ENCODE data around the gene SLC5A9.

GRCh38 chr1:48227165-48228013 is 4.9 kb downstream of the SLC5A9 start:
- TF ChIP-seq CTCF (IDR thresholded peaks at IDR 0.05) (no peak), ZFX (IDR thresholded peaks at IDR 0.05; ENCODE audit: borderline replicate concordance) (no peak)

Measured in 22Rv1 (cell line).